Vagina (tissue), 2 donors: ENCODE measurements around the gene SELENOO. TPM values are rescaled to one million over a fixed set of nuclear protein-coding genes. Genes with fewer than 3 reads are reported as not detected.

Experiments used
- DNase-seq, 2 donors: peaks; one replicate each; pipeline ENCODE4 v3.0.0-alpha.2; 2017; ENCODE audit errors: extremely low spot score in 2 of 2
- H3K27ac ChIP-seq: fragments of 200-600 bp; sonication (generic); one replicate; pipeline ENCODE4 v1.5.1; 2019
- H3K27me3 ChIP-seq: fragments of 200-600 bp; sonication (generic); one replicate; pipeline ENCODE4 v1.5.1; 2019
- H3K36me3 ChIP-seq, 2 donors: fragments of 200-600 bp; sonication (generic); one replicate each; pipeline ENCODE4 v1.5.1; 2017 to 2019
- H3K4me1 ChIP-seq: fragments of 200-600 bp; sonication (generic); one replicate; pipeline ENCODE4 v1.5.1; 2019
- H3K4me3 ChIP-seq, 2 donors: fragments of 200-600 bp; sonication (generic); 1 replicate in 1 of 2; 2 replicates in 1 of 2; pipeline ENCODE4 v1.5.1; 2016 to 2019
- H3K9me3 ChIP-seq: fragments of 200-600 bp; sonication (generic); one replicate; pipeline ENCODE4 v1.5.1; 2019
- CTCF ChIP-seq, 3 experiments: fragments of 450-650 bp in 2 of 3; fragments of 200-600 bp in 1 of 3; sonication (generic) in 1 of 3; IDR thresholded peaks; one replicate each; pipeline ENCODE4 v1.5.1; 2017 to 2019; ENCODE audit warnings: antibody characterized with exemption in 3 of 3, mild to moderate bottlenecking in 2 of 3, moderate library complexity in 2 of 3
- POLR2A ChIP-seq, 2 donors: fragments of 450-650 bp; IDR thresholded peaks; one replicate each; pipeline ENCODE4 v1.6.1; 2017; ENCODE audit warnings: antibody characterized with exemption in 2 of 2, mild to moderate bottlenecking in 2 of 2, moderate library complexity in 2 of 2
- POLR2AphosphoS5 ChIP-seq, 2 donors: sonication (generic); formaldehyde crosslinking; IDR thresholded peaks; one replicate each; pipeline ENCODE4 v1.9.0; 2017; ENCODE audit warnings: antibody characterized with exemption in 2 of 2, mild to moderate bottlenecking in 2 of 2, low read depth in 1 of 2; ENCODE audit not compliant: insufficient read depth in 1 of 2
- intact Hi-C: fragments of 100-400 bp; cut with DNase I; formaldehyde crosslinking; loops from one replicate; pipeline ENCODE4 v1.15.1; 2023
- total RNA-seq: library from RNA; depleted of rRNA; stranded (reverse); fragments of >200 nt; gene quantifications from one replicate; pipeline ENCODE4 v1.2.3, GENCODE V29; 2016

SELENOO gene
- total RNA-seq, 1 donor from 2014 or later: 39.0 TPM

GRCh38 chr22:50255607-50256006, 54.8 kb downstream of the SELENOO start:
- Histone ChIP-seq H3K27ac (no peak overlapping the region), H3K4me1 (peaks cover 20% of the 10 kb centered on the region), H3K27me3 (no peaks in the 10 kb centered on the region), H3K36me3 (no peaks in the 10 kb centered on the region), H3K9me3 (no peaks in the 10 kb centered on the region), H3K4me3 (no peak overlapping the region)
- intact Hi-C loops: no loop called here
- TF ChIP-seq CTCF (IDR thresholded peaks at IDR 0.05) (no peak), POLR2A (IDR thresholded peaks at IDR 0.05) (no peak), POLR2AphosphoS5 (IDR thresholded peaks at IDR 0.05; ENCODE audit: insufficient read depth in 1 of 2, low read depth in 1 of 2) (no peak)
- no peak for DNase-seq

GRCh38 chr22:50256258-50256862, 55.5 kb downstream of the SELENOO start:
- no peak overlapping the region for H3K4me3 ChIP-seq
- intact Hi-C loops: no loop called here
- no peak overlapping the region for H3K27ac ChIP-seq
- DNase-seq: no peak
- no peak for TF ChIP-seq POLR2AphosphoS5 (IDR thresholded peaks at IDR 0.05; ENCODE audit: insufficient read depth in 1 of 2, low read depth in 1 of 2)
- no peak for TF ChIP-seq POLR2A (IDR thresholded peaks at IDR 0.05)
- TF ChIP-seq CTCF (IDR thresholded peaks at IDR 0.05): no peak
- H3K27me3 ChIP-seq: no peaks in the 10 kb centered on the region
- peaks cover 18% of the 10 kb centered on the region for H3K4me1 ChIP-seq
- H3K36me3 ChIP-seq: no peaks in the 10 kb centered on the region
- no peaks in the 10 kb centered on the region for H3K9me3 ChIP-seq

GRCh38 chr22:50257041-50257440, 56.2 kb downstream of the SELENOO start:
- no peaks in the 10 kb centered on the region for H3K27me3 ChIP-seq
- TF ChIP-seq POLR2AphosphoS5 (IDR thresholded peaks at IDR 0.05; ENCODE audit: insufficient read depth in 1 of 2, low read depth in 1 of 2) (no peak), CTCF (IDR thresholded peaks at IDR 0.05) (no peak), POLR2A (IDR thresholded peaks at IDR 0.05) (no peak)
- DNase-seq: no peak
- H3K27ac ChIP-seq: no peak overlapping the region
- peaks cover 15% of the 10 kb centered on the region for H3K4me1 ChIP-seq
- no peaks in the 10 kb centered on the region for H3K9me3 ChIP-seq
- H3K36me3 ChIP-seq: no peaks in the 10 kb centered on the region
- intact Hi-C loops: no loop called here
- no peak overlapping the region for H3K4me3 ChIP-seq

- no peak for DNase-seq
- no peaks in the 10 kb centered on the region for H3K9me3 ChIP-seq
- H3K4me3 ChIP-seq: no peak overlapping the region
- TF ChIP-seq POLR2A (IDR thresholded peaks at IDR 0.05) (no peak), CTCF (IDR thresholded peaks at IDR 0.05) (no peak), POLR2AphosphoS5 (IDR thresholded peaks at IDR 0.05; ENCODE audit: insufficient read depth in 1 of 2, low read depth in 1 of 2) (no peak)
- H3K4me1 ChIP-seq: peaks cover 21% of the 10 kb centered on the region
- no peak overlapping the region for H3K27ac ChIP-seq
- H3K36me3 ChIP-seq: no peaks in the 10 kb centered on the region
- intact Hi-C loops: no loop called here
- no peaks in the 10 kb centered on the region for H3K27me3 ChIP-seq
Observed at GRCh38 chr22:50257451-50258360, 56.9 kb downstream of the SELENOO start.
